HepG2 (cell line): ENCODE data around the gene SDR42E2. TPM values are rescaled to one million over a fixed set of nuclear protein-coding genes. Genes with fewer than 3 reads are reported as not detected.

ENCODE experiments used
- ARID2 ChIP-seq: sonication (generic); formaldehyde crosslinking; IDR thresholded peaks from 2 replicates; pipeline ENCODE4 v1.8.1; 2022; ENCODE audit warnings: mild to moderate bottlenecking, missing genetic modification reagents, borderline replicate concordance
- ATF1 ChIP-seq: IDR thresholded peaks from 2 replicates; pipeline ENCODE4 v1.6.1; 2016; ENCODE audit warnings: mild to moderate bottlenecking, control low read depth
- BHLHE40 ChIP-seq: IDR thresholded peaks from 2 replicates; pipeline ENCODE4 v1.6.1; 2011; ENCODE audit warnings: low read length, improper control_type of control experiment
- CBFB ChIP-seq: sonication (generic); formaldehyde crosslinking; IDR thresholded peaks from 2 replicates; pipeline ENCODE4 v1.4.0; 2020; ENCODE audit warnings: missing genetic modification reagents
- EED ChIP-seq: sonication (generic); formaldehyde crosslinking; IDR thresholded peaks from 2 replicates; pipeline ENCODE4 v1.5.0; 2020; ENCODE audit warnings: mild to moderate bottlenecking, missing genetic modification reagents
- FOXK1 ChIP-seq: sonication (generic); formaldehyde crosslinking; IDR thresholded peaks from 2 replicates; pipeline ENCODE4 v1.4.0; 2020; ENCODE audit warnings: low read depth, missing genetic modification reagents, borderline replicate concordance
- GLI4 ChIP-seq: sonication (generic); formaldehyde crosslinking; IDR thresholded peaks from 2 replicates; pipeline ENCODE4 v1.5.1; 2020; ENCODE audit warnings: missing genetic modification reagents, mild to moderate bottlenecking, moderate library complexity, borderline replicate concordance
- KIAA2018 ChIP-seq: sonication (generic); formaldehyde crosslinking; IDR thresholded peaks from 2 replicates; pipeline ENCODE4 v1.5.0; 2020; ENCODE audit warnings: mild to moderate bottlenecking, missing genetic modification reagents, borderline replicate concordance
- MAFG ChIP-seq: sonication (generic); formaldehyde crosslinking; IDR thresholded peaks from 2 replicates; pipeline ENCODE4 v1.5.1; 2020; ENCODE audit warnings: mild to moderate bottlenecking, missing genetic modification reagents
- MAX ChIP-seq: IDR thresholded peaks from 2 replicates; pipeline ENCODE4 v1.6.1; 2012; ENCODE audit warnings: inconsistent platforms
- NKX3-1 ChIP-seq: sonication (generic); formaldehyde crosslinking; IDR thresholded peaks from 2 replicates; pipeline ENCODE4 v1.5.0; 2020; ENCODE audit warnings: missing genetic modification reagents
- POLR2A ChIP-seq, 2 experiments: IDR thresholded peaks; 2 replicates each; pipeline ENCODE4 v1.6.1; 2011; ENCODE audit warnings: low read depth in 2 of 2, low read length in 2 of 2, mild to moderate bottlenecking in 1 of 2, moderate library complexity in 1 of 2; ENCODE audit not compliant: insufficient read depth in 1 of 2
- REL ChIP-seq: sonication (generic); formaldehyde crosslinking; conservative IDR thresholded peaks from 2 replicates; pipeline ENCODE4 v1.8.0; 2022; ENCODE audit warnings: mild to moderate bottlenecking, missing genetic modification reagents, moderate library complexity
- SMARCC2 ChIP-seq: fragments of 450-650 bp; IDR thresholded peaks from 2 replicates; pipeline ENCODE4 v1.6.1; 2017; ENCODE audit warnings: antibody characterized with exemption, mild to moderate bottlenecking
- TFAP4 ChIP-seq: sonication (generic); IDR thresholded peaks from 2 replicates; pipeline ENCODE4 v1.6.1; 2016; ENCODE audit warnings: low read depth, borderline replicate concordance
- TRIM24 ChIP-seq: sonication (generic); formaldehyde crosslinking; IDR thresholded peaks from 2 replicates; pipeline ENCODE4 v1.8.0; 2022; ENCODE audit warnings: mild to moderate bottlenecking, missing genetic modification reagents
- ZNF331 ChIP-seq: sonication (generic); formaldehyde crosslinking; IDR thresholded peaks from 2 replicates; pipeline ENCODE4 v1.4.0; 2020; ENCODE audit warnings: missing genetic modification reagents
- ZNF354B ChIP-seq: sonication (generic); formaldehyde crosslinking; IDR thresholded peaks from 2 replicates; pipeline ENCODE4 v1.8.0; 2022; ENCODE audit warnings: mild to moderate bottlenecking, missing genetic modification reagents
- ZNF576 ChIP-seq: sonication (generic); formaldehyde crosslinking; IDR thresholded peaks from 2 replicates; pipeline ENCODE4 v1.4.0; 2020; ENCODE audit warnings: mild to moderate bottlenecking, missing genetic modification reagents
- ZNF660 ChIP-seq: sonication (generic); formaldehyde crosslinking; IDR thresholded peaks from 2 replicates; pipeline ENCODE4 v1.5.1; 2020; ENCODE audit warnings: mild to moderate bottlenecking, low read depth, missing genetic modification reagents, borderline replicate concordance
- ZNF709 ChIP-seq: sonication (generic); formaldehyde crosslinking; IDR thresholded peaks from 2 replicates; pipeline ENCODE4 v1.5.0; 2020; ENCODE audit warnings: mild to moderate bottlenecking, missing genetic modification reagents
- ZNF777 ChIP-seq: sonication (generic); formaldehyde crosslinking; IDR thresholded peaks from 2 replicates; pipeline ENCODE4 v1.4.0; 2020; ENCODE audit warnings: missing genetic modification reagents
- ZSCAN22 ChIP-seq: sonication (generic); formaldehyde crosslinking; IDR thresholded peaks from 2 replicates; pipeline ENCODE4 v1.4.0; 2020; ENCODE audit warnings: mild to moderate bottlenecking, missing genetic modification reagents
- polyA plus RNA-seq, 8 experiments: library from polyadenylated mRNA; depleted of rRNA in 3 of 8; stranded (reverse) in 7 of 8; unstranded in 1 of 8; fragments of >200 nt; fragmentation: Illumina TruSeq in 4 of 8; extraction: Trizol in 4 of 8; gene quantifications; 2 replicates each; pipeline versions ENCODE4 v1.2.1 to v1.2.3, GENCODE V29; 2011 to 2016; ENCODE audit warnings: low read depth in 4 of 8, missing spikeins in 1 of 8, mixed read lengths in 1 of 8; ENCODE audit not compliant: insufficient read depth in 1 of 8
- total RNA-seq, 5 experiments: library from RNA; depleted of rRNA; stranded (reverse); fragments of >200 nt; fragmentation: Illumina TruSeq; extraction: Trizol; gene quantifications; 2 replicates each; pipeline ENCODE4 v1.2.3, GENCODE V29; 2016; ENCODE audit warnings: low read depth in 1 of 5

SDR42E2 gene
- total and polyA plus RNA-seq, 2 of the 13 experiments (the other 11 are each of a cell fraction or from before 2014, with no cell fraction given), result 0.05 to 0.11 TPM

- TF ChIP-seq ZSCAN22 (CRISPR knock-in tag) (no peak), ARID2 (0 out of 2 replicates have a peak, but pooled peaks have one; percentile 11), MAX (no peak), ZNF709 (CRISPR knock-in tag) (no peak; the same call in 1 of the 2 replicates), ZNF576 (no peak), SMARCC2 (no peak), ZNF777 (CRISPR knock-in tag) (no peak), BHLHE40 (no peak), ZNF354B (CRISPR knock-in tag) (0 out of 2 replicates have a peak, but pooled peaks have one; percentile 16), NKX3-1 (CRISPR knock-in tag) (no peak), REL (CRISPR knock-in tag) (no peak), ATF1 (CRISPR knock-in tag) (no peak; the same call in 1 of the 2 replicates), GLI4 (no peak), TFAP4 (no peak; the same call in 1 of the 2 replicates), POLR2A (IDR thresholded peaks at IDR 0.05; ENCODE audit: insufficient read depth in 1 of 2, low read depth in 2 of 2, low read length in 2 of 2) (no peak), FOXK1 (no peak), ZNF660 (CRISPR knock-in tag) (no peak), EED (CRISPR knock-in tag) (no peak), ZNF331 (CRISPR knock-in tag) (no peak), TRIM24 (CRISPR knock-in tag) (no peak), KIAA2018 (CRISPR knock-in tag) (no peak), CBFB (CRISPR knock-in tag) (no peak), MAFG (CRISPR knock-in tag) (no peak)
Measured at GRCh38 chr16:22191532-22192260, 29.4 kb downstream of the SDR42E2 start (continued).
